ENCODE data around the gene DNAI1.

GRCh38 chr9:34450644-34451043 is 8.0 kb upstream of the DNAI1 start:
- TF ChIP-seq SIN3A (IDR thresholded peaks at IDR 0.05; ENCODE audit: low read depth) = no peak
- TF ChIP-seq MAX (IDR thresholded peaks at IDR 0.05) = no peak
- no peak for TF ChIP-seq SP1 (IDR thresholded peaks at IDR 0.05; ENCODE audit: low read depth)
- no peak for TF ChIP-seq TCF7L2 (IDR thresholded peaks at IDR 0.05; ENCODE audit: borderline replicate concordance, extremely low read depth, insufficient read depth, insufficient read length)
- no peak for TF ChIP-seq CTCF (IDR thresholded peaks at IDR 0.05 in 2 of 3, conservative IDR thresholded peaks at IDR 0.05 in 1 of 3; ENCODE audit: borderline replicate concordance in 1 of 3, insufficient read depth in 1 of 3, low read depth in 2 of 3, low read length in 2 of 3)
- TF ChIP-seq RAD21 (IDR thresholded peaks at IDR 0.05; ENCODE audit: low read depth) = no peak
- TF ChIP-seq ZNF274 (IDR thresholded peaks at IDR 0.05; ENCODE audit: low read depth, low read length) = no peak
- TF ChIP-seq POLR2AphosphoS5 (IDR thresholded peaks at IDR 0.05; ENCODE audit: low read depth, low read length) = no peak
- TF ChIP-seq EGR1 (IDR thresholded peaks at IDR 0.05; ENCODE audit: low read depth) = no peak
